Activated CD4-positive, alpha-beta T cell treated with anti-CD3 and anti-CD28 coated beads for 36 hours (primary cell): ENCODE results near the gene TMEM74B. TPM values are rescaled to one million over a fixed set of nuclear protein-coding genes. Genes with fewer than 3 reads are reported as not detected.

Source experiments
- ATAC-seq: fragments of 200-7000 bp; cut with Tn5 transposase; one replicate; pipeline ENCODE4 v1.10.0; 2021; ENCODE audit warnings: mild to moderate bottlenecking, moderate library complexity
- CTCF ChIA-PET: fragments of 350-600 bp; sonication (Branson Sonifier 250); formaldehyde crosslinking; loops from one replicate; lab custom pipeline; 2021; ENCODE audit warnings: antibody characterized with exemption; lab: Charles Lee
- POLR2A ChIA-PET: fragments of 350-600 bp; sonication (Branson Sonifier 250); formaldehyde crosslinking; loops from one replicate; lab custom pipeline; 2021; ENCODE audit warnings: antibody characterized with exemption, inconsistent platforms; lab: Charles Lee
- DNase-seq: peaks from one replicate; pipeline ENCODE4 v3.0.0-alpha.2; 2020
- H3K27ac Mint-ChIP-seq: one replicate; pipeline ENCODE4 v1.8.0; 2021; ENCODE audit warnings: mixed read lengths
- H3K27me3 Mint-ChIP-seq: one replicate; pipeline ENCODE4 v1.8.0; 2021; ENCODE audit warnings: mixed read lengths
- H3K36me3 Mint-ChIP-seq: one replicate; pipeline ENCODE4 v1.8.0; 2021; ENCODE audit warnings: low read depth, mixed read lengths
- H3K4me1 Mint-ChIP-seq: one replicate; pipeline ENCODE4 v1.8.0; 2021; ENCODE audit warnings: mixed read lengths
- H3K4me3 Mint-ChIP-seq: one replicate; pipeline ENCODE4 v1.8.0; 2021; ENCODE audit warnings: mild to moderate bottlenecking, moderate library complexity, mixed read lengths
- H3K9me3 Mint-ChIP-seq: one replicate; pipeline ENCODE4 v1.8.0; 2021; ENCODE audit warnings: low read depth, mixed read lengths
- intact Hi-C, 2 experiments: fragments of 100-400 bp; cut with DNase I in 1 of 2; cut with micrococcal nuclease in 1 of 2; formaldehyde crosslinking; loops; one replicate each; pipeline versions ENCODE4 v1.14.2 to v1.15.1; 2022 to 2024; cut with DNase I, micrococcal nuclease
- total RNA-seq, 2 experiments: library from RNA; stranded (reverse); gene quantifications; one replicate each; pipeline ENCODE4 v1.2.3, GENCODE V29; 2021

Gene TMEM74B
- total RNA-seq, 2 experiments from 2014 or later: 1.5 to 2.0 TPM

GRCh38 chr20:1190847-1191246 is 6.1 kb upstream of the TMEM74B start:
- ATAC-seq: no peak
- no peak overlapping the region for H3K27ac Mint-ChIP-seq
- H3K27me3 Mint-ChIP-seq: peaks cover 9% of the 10 kb centered on the region
- H3K4me1 Mint-ChIP-seq: no peaks in the 10 kb centered on the region
- DNase-seq: no peak
- no peaks in the 10 kb centered on the region for H3K9me3 Mint-ChIP-seq
- intact Hi-C loops: no loop called here
- no peaks in the 10 kb centered on the region for H3K36me3 Mint-ChIP-seq
- CTCF ChIA-PET: interaction anchor here (1.2 to 1.9 kb wide), 2 partner anchors 22 to 234 kb away, joined by 3 to 7 read pairs; no protein-coding TSS in a partner anchor
- H3K4me3 Mint-ChIP-seq: no peak overlapping the region
- POLR2A ChIA-PET: no interaction called here

GRCh38 chr20:1189827-1190226 is 5.0 kb upstream of the TMEM74B start:
- ATAC-seq: no peak
- Mint-ChIP-seq H3K9me3 (no peaks in the 10 kb centered on the region), H3K4me3 (no peak overlapping the region), H3K27ac (no peak overlapping the region), H3K4me1 (no peaks in the 10 kb centered on the region), H3K27me3 (peaks cover 10% of the 10 kb centered on the region), H3K36me3 (no peaks in the 10 kb centered on the region)
- CTCF ChIA-PET: interaction anchor here (0.6 to 1.9 kb wide), 2 partner anchors 23 to 461 kb away, joined by 3 to 7 read pairs; no protein-coding TSS in a partner anchor
- intact Hi-C loops: loop anchor here (1.0 to 10.0 kb wide), 3 partner anchors 20 to 218 kb away; no protein-coding TSS in a partner anchor
- POLR2A ChIA-PET: no interaction called here
- DNase-seq: no peak

- no peak overlapping the region for H3K4me3 Mint-ChIP-seq
- intact Hi-C loops: loop anchor here (5.0 to 10.0 kb wide), 2 partner anchors 214 to 216 kb away; no protein-coding TSS in a partner anchor
- peaks cover 6% of the 10 kb centered on the region for H3K4me1 Mint-ChIP-seq
- ChIA-PET CTCF (interaction anchor here (1.1 to 1.3 kb wide), 2 partner anchors 8 to 11 kb away, joined by 4 to 6 read pairs; no protein-coding TSS in a partner anchor), POLR2A (no interaction called here)
- peaks cover 22% of the 10 kb centered on the region for H3K27me3 Mint-ChIP-seq
- no peaks in the 10 kb centered on the region for H3K9me3 Mint-ChIP-seq
- H3K36me3 Mint-ChIP-seq: no peaks in the 10 kb centered on the region
- DNase-seq: no peak
- no peak overlapping the region for H3K27ac Mint-ChIP-seq
- no peak for ATAC-seq
Measured at GRCh38 chr20:1188347-1188746, 3.6 kb upstream of the TMEM74B start.

- H3K9me3 Mint-ChIP-seq: no peaks in the 10 kb centered on the region
- H3K4me1 Mint-ChIP-seq: peaks cover 6% of the 10 kb centered on the region
- peaks cover 24% of the 10 kb centered on the region for H3K27me3 Mint-ChIP-seq
- no peak for ATAC-seq
- POLR2A ChIA-PET: no interaction called here
- H3K36me3 Mint-ChIP-seq: no peaks in the 10 kb centered on the region
- DNase-seq: no peak
- no peak overlapping the region for H3K4me3 Mint-ChIP-seq
- CTCF ChIA-PET: interaction anchor here (0.9 to 1.3 kb wide), 3 partner anchors 8 to 13 kb away, joined by 3 to 6 read pairs (median 4); no protein-coding TSS in a partner anchor
- H3K27ac Mint-ChIP-seq: no peak overlapping the region
- intact Hi-C loops: loop anchor here (5.0 to 10.0 kb wide), 2 partner anchors 213 to 215 kb away; no protein-coding TSS in a partner anchor
Measured at GRCh38 chr20:1187605-1188171, 2.9 kb upstream of the TMEM74B start.

GRCh38 chr20:1186367-1186991 is 1.7 kb upstream of the TMEM74B start:
- Mint-ChIP-seq H3K36me3 (no peaks in the 10 kb centered on the region), H3K27me3 (peaks cover 24% of the 10 kb centered on the region), H3K4me3 (peak overlapping the region; percentile 32), H3K9me3 (no peaks in the 10 kb centered on the region), H3K4me1 (peaks cover 6% of the 10 kb centered on the region), H3K27ac (no peak overlapping the region)
- intact Hi-C loops: loop anchor here (5.0 to 10.0 kb wide), 2 partner anchors 212 to 214 kb away; no protein-coding TSS in a partner anchor
- ATAC-seq: no peak
- ChIA-PET CTCF (interaction anchor here (0.7 to 0.9 kb wide), 3 partner anchors 15 to 250 kb away, joined by 3 to 4 read pairs (median 3); no protein-coding TSS in a partner anchor), POLR2A (no interaction called here)
- DNase-seq: no peak

- H3K4me1 Mint-ChIP-seq: peaks cover 6% of the 10 kb centered on the region
- ChIA-PET POLR2A (no interaction called here), CTCF (interaction anchor here (0.7 kb wide), 1 partner anchor 251 kb away, joined by 3 read pairs; no protein-coding TSS in a partner anchor)
- no peaks in the 10 kb centered on the region for H3K9me3 Mint-ChIP-seq
- no peaks in the 10 kb centered on the region for H3K36me3 Mint-ChIP-seq
- H3K27ac Mint-ChIP-seq: no peak overlapping the region
- peak; percentile 79 for DNase-seq
- intact Hi-C loops: loop anchor here (1.0 to 10.0 kb wide), 5 partner anchors 27 to 370 kb away; partner anchors contain the start of gene PSMF1 (in 1 of the 2)
- H3K27me3 Mint-ChIP-seq: peaks cover 24% of the 10 kb centered on the region
- H3K4me3 Mint-ChIP-seq: peak overlapping the region; percentile 32
- peak; percentile 82 for ATAC-seq
Measured at GRCh38 chr20:1185790-1186334, 1.1 kb upstream of the TMEM74B start.

- peaks cover 6% of the 10 kb centered on the region for H3K4me1 Mint-ChIP-seq
- no peak overlapping the region for H3K4me3 Mint-ChIP-seq
- H3K27ac Mint-ChIP-seq: no peak overlapping the region
Measured at GRCh38 chr20:1185316-1185741, 548 bp upstream of the TMEM74B start.

GRCh38 chr20:1184260-1184637 is 532 bp downstream of the TMEM74B start:
- peak overlapping the region; percentile 9 for H3K27ac Mint-ChIP-seq
- intact Hi-C loops: loop anchor here (2.0 to 10.0 kb wide), 2 partner anchors 29 to 209 kb away; no protein-coding TSS in a partner anchor
- H3K9me3 Mint-ChIP-seq: no peaks in the 10 kb centered on the region
- ATAC-seq (no peak), DNase-seq (no peak)
- H3K36me3 Mint-ChIP-seq: no peaks in the 10 kb centered on the region
- peaks cover 6% of the 10 kb centered on the region for H3K4me1 Mint-ChIP-seq
- H3K4me3 Mint-ChIP-seq: peak overlapping the region; percentile 64
- H3K27me3 Mint-ChIP-seq: peaks cover 22% of the 10 kb centered on the region
- CTCF ChIA-PET: interaction anchor here (0.5 to 0.6 kb wide), 3 partner anchors 40 to 1268 kb away, joined by 3 to 4 read pairs (median 3); no protein-coding TSS in a partner anchor
- POLR2A ChIA-PET: no interaction called here

More at GRCh38 chr20:1185316-1185741, 548 bp upstream of the TMEM74B start:
- ChIA-PET POLR2A (no interaction called here), CTCF (interaction anchor here (0.5 kb wide), 1 partner anchor 608 kb away, joined by 3 read pairs; no protein-coding TSS in a partner anchor)
- H3K9me3 Mint-ChIP-seq: no peaks in the 10 kb centered on the region
- intact Hi-C loops: loop anchor here (1.0 to 10.0 kb wide), 5 partner anchors 27 to 369 kb away; partner anchors contain the start of gene PSMF1 (in 1 of the 2)
- DNase-seq (peak; percentile 30), ATAC-seq (peak; percentile 37)
- no peaks in the 10 kb centered on the region for H3K36me3 Mint-ChIP-seq
- H3K27me3 Mint-ChIP-seq: peaks cover 22% of the 10 kb centered on the region

- no peak for DNase-seq
- peaks cover 22% of the 10 kb centered on the region for H3K27me3 Mint-ChIP-seq
- H3K27ac Mint-ChIP-seq: no peak overlapping the region
- ATAC-seq: no peak
- intact Hi-C loops: loop anchor here in 1 of 2 experiments (10.0 kb wide), 1 partner anchor 208 kb away; no protein-coding TSS in a partner anchor
- no peaks in the 10 kb centered on the region for H3K9me3 Mint-ChIP-seq
- H3K4me1 Mint-ChIP-seq: peaks cover 6% of the 10 kb centered on the region
- H3K4me3 Mint-ChIP-seq: no peak overlapping the region
- CTCF ChIA-PET: interaction anchor here (0.8 kb wide), 1 partner anchor 30 kb away, joined by 3 read pairs; no protein-coding TSS in a partner anchor
- POLR2A ChIA-PET: no interaction called here
- H3K36me3 Mint-ChIP-seq: peaks cover 2% of the 10 kb centered on the region
Measured at GRCh38 chr20:1183153-1183552, 1.6 kb downstream of the TMEM74B start.

GRCh38 chr20:1182106-1182505 is 2.7 kb downstream of the TMEM74B start:
- Mint-ChIP-seq H3K4me3 (no peak overlapping the region), H3K27me3 (peaks cover 22% of the 10 kb centered on the region), H3K4me1 (peaks cover 6% of the 10 kb centered on the region), H3K36me3 (peaks cover 2% of the 10 kb centered on the region), H3K27ac (no peak overlapping the region), H3K9me3 (no peaks in the 10 kb centered on the region)
- POLR2A ChIA-PET: no interaction called here
- intact Hi-C loops: loop anchor here in 1 of 2 experiments (10.0 kb wide), 1 partner anchor 207 kb away; no protein-coding TSS in a partner anchor
- ATAC-seq (no peak), DNase-seq (no peak)
- CTCF ChIA-PET: no interaction called here

GRCh38 chr20:1180949-1181348 is 3.8 kb downstream of the TMEM74B start:
- Mint-ChIP-seq H3K9me3 (no peaks in the 10 kb centered on the region), H3K27ac (no peak overlapping the region), H3K4me3 (no peak overlapping the region), H3K4me1 (peaks cover 6% of the 10 kb centered on the region), H3K36me3 (peaks cover 2% of the 10 kb centered on the region), H3K27me3 (peaks cover 17% of the 10 kb centered on the region)
- DNase-seq (no peak), ATAC-seq (no peak)
- CTCF ChIA-PET: no interaction called here
- intact Hi-C loops: loop anchor here in 1 of 2 experiments (10.0 kb wide), 1 partner anchor 206 kb away; no protein-coding TSS in a partner anchor
- POLR2A ChIA-PET: no interaction called here
